ENCODE measurements around the gene UBL7.
A peak's percentile ranks its signal among the peaks of the same experiment; 100 is the strongest.
"Not testable (repeated sequence)": the region's sequence is repeated elsewhere in the genome, so short reads cannot be mapped to it uniquely, and the experiment has no call there.

Gene UBL7

DNA sequence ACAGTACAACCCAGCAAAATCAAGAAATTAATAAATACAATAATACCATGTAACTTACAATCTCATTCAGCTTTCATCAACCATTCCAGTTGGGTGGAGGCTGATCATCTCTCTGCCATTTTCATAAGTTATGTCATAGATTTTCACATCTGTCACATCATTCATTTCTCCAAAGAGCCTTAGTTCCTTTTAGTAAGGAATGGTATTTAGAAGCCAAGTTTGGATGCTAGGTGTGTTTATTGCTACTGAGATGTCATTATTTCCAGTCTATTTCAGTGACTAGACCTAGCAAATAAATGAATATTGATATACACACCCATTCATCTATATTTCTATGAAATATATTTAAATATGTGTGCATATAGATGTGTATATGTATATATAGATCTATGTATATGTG is 2.7 kb upstream of the UBL7 start:
- DNase-seq: no peak
- no peak for ATAC-seq

- ATAC-seq (no peak), DNase-seq (no peak)
Observed at GRCh38 chr15:74461847-74462511, 1.0 kb upstream of the UBL7 start.

- ATAC-seq: no peak
- no peak for DNase-seq
Observed at GRCh38 chr15:74460298-74460697, 662 bp downstream of the UBL7 start.

DNA sequence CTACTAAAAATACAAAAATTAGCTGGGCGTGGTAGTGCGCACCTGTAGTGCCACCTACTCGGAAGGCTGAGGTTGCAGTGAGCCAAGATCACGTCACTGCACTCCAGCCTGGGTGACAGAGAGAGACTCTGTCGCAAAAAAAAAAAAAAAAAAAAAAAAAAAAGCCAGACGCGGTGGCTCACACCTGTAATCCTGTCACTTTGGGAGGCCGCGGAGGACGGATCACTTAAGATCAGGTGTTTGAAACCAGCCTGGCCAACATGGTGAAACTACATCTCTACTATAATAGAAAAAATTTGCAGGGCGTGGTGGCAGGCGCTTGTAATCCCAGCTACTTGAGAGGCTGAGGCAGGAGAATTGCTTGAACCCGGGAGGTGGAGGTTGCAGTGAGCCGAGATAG is 1.2 kb downstream of the UBL7 start:
- not testable (repeated sequence) for DNase-seq, ATAC-seq

DNA sequence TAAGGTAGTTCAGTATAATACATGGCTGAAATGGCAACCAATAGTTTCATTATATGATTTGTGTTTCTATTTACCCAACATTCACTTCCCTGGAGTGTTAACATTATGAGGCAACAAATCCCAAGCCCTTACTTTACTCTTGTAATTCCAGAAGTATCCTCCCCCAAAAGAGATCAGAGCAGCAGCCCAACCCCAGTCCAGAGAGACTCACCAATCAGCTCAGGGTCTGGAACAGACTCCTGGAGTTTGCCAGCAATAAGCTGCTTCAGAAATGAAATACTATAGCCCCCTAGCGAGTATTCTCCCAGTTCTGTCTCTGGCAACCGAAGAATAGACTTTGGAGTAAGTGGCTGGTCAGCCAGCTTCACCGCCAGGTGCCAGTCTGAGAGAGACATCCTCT is 2.5 kb downstream of the UBL7 start:
- ATAC-seq (no peak), DNase-seq (no peak)

- not testable (repeated sequence) for ATAC-seq, DNase-seq
Observed at GRCh38 chr15:74457036-74457435, 3.9 kb downstream of the UBL7 start.

GRCh38 chr15:74454764-74455500 is 6.0 kb downstream of the UBL7 start:
- ATAC-seq (no peak), DNase-seq (no peak)

- ATAC-seq (peak; percentile 80), DNase-seq (no peak)
Observed at GRCh38 chr15:74453925-74454763, 6.8 kb downstream of the UBL7 start.

DNA sequence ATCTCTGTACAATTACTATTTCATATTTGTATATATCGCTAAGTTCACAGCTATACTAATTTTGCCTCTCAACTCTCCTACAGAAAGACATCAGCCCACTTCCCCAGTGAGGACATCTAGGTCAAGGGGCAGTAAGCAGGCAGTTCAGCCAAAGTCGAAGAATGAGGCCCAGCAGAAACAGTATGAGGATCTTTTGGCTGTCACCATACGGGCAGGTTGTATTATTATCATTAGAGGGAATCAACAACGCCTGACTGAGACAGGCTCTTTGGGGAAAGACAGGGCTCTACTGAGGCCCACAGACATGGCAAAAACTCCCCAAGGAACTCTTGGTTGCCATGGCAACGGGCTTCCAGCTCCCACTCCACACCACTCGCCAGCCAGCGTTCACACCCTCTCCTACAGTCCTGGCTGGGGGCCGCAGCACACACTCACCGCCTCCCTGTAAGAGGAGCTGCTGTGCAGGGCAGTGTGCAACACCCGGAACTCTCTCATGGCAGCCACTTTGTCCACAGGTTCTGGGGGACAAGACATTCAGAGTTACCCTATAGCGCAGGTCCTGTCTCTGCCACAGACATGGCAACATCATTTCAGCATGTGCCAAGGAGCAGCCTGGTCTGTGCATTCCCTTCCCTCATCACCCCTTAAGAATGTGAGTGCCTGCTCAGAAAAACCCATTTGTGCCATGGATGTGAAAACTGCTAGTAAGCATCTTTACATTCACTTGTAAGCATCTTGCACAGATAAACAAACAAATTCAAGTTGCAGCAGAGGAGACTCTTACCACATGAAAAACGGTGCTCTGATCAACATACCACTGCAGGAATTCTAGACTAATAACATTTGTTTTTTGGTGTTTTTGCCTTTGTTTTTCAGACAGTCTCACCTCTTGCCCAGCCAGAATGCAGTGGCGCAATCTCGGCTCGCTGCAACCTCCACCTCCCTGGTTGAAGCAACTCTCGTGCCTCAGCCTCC is 8.8 kb downstream of the UBL7 start:
- ATAC-seq: peak; percentile 19

GRCh38 chr15:74451322-74451721 is 9.6 kb downstream of the UBL7 start:
- no peak for ATAC-seq
- DNase-seq: no peak

More for the DNA sequence above, 8.8 kb downstream of the UBL7 start:
- DNase-seq: no peak

GRCh38 chr15:74449643-74450205 is 11.2 kb downstream of the UBL7 start:
- ATAC-seq (no peak), DNase-seq (no peak)

DNA sequence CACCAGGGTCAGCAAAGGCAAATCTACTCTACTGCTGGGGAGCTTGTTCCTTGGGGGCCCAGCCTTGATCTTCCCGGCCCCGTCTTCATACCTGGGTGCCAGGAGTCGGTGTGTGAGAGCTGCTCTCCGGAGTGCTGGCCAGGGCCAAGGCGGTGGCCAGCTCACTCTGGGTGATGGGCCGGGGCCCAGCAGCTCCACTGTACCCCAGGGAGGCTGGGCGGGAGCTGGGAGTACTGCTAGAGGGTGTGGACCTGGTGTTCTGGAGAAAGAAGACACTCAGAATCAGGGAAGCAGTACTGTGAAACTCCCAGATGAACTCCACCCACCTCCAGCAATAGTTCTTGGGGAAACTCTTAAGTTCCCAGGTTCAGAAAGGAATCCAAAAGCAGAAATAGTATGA is 11.9 kb downstream of the UBL7 start:
- DNase-seq: no peak

GRCh38 chr15:74445816-74446763 is 14.9 kb downstream of the UBL7 start:
- DNase-seq: no peak
- no peak for ATAC-seq

More for the DNA sequence above, 11.9 kb downstream of the UBL7 start:
- ATAC-seq: no peak

DNA sequence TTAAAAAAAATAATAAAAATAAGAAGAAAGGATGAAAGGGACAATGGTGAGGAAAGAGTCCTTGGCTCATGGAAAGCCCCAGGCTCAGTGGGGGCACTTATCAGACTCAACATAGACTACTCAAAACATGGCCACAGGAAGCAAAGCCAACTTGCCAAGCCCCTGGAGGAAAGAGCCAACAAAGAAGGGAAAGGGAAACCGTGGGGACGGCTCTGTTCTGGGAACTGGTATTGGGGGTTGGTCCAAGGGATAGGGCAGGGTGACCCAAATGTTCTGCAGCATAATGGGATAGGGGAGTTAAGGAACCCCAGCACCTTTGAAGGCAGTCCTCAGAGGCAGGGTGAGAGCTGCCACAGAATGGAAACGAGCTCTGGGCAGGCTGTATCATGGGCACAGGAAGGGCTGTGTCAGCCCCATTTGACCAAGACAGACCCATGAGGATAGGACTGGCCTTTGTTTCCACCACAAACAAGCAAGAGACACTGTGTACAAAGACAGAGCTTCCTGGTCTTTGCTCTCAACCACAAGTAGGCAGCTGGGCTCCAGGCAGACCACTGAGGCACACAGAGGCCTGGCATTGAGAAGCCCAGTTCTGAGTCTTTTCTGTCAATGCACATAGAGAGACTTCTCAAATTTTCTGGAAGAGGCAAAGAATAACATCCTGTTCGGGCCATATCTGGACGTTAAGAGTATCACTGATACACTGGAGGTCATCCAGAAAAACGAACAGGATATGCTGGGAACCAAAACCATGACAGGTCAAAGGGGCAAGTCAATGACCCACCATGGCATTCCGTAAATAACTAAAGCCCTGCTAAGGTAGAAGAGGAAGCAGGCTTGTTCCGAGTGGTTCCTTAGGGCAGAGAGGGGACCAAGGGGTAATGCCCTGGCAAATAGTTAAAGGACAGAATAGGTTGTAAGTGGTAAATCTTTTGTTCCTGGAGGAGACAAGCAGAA is 16.6 kb downstream of the UBL7 start:
- DNase-seq: no peak
- ATAC-seq: no peak

GRCh38 chr15:74443100-74443909 is 17.7 kb downstream of the UBL7 start:
- no peak for ATAC-seq
- DNase-seq: no peak

- ATAC-seq: no peak
Observed at GRCh38 chr15:74442604-74443003, 18.4 kb downstream of the UBL7 start.

GRCh38 chr15:74442063-74442462 is 18.9 kb downstream of the UBL7 start:
- no peak for DNase-seq
- no peak for ATAC-seq

More at GRCh38 chr15:74442604-74443003, 18.4 kb downstream of the UBL7 start:
- DNase-seq: no peak
